AG10803 (cell line): Measurements from ENCODE around the gene ZNF593OS.

Experiments used
- DNase-seq: peaks from one replicate; pipeline ENCODE4 v3.0.0; 2010; ENCODE audit warnings: low read depth
- H3K4me3 ChIP-seq: 2 replicates; pipeline ENCODE4 v1.5.1; 2011; ENCODE audit warnings: mild to moderate bottlenecking, low read length, control low read depth
- CTCF ChIP-seq: conservative IDR thresholded peaks from 2 replicates; pipeline ENCODE4 v1.5.1; 2011; ENCODE audit warnings: mild to moderate bottlenecking, low read length, control low read depth, inconsistent platforms

ZNF593OS gene

GRCh38 chr1:26171084-26172072 lies at the start of gene ZNF593OS:
Gene ZNF593OS (minus strand): TSS chr1:26171832. CDS start chr1:26171661, 171 bp downstream.
- no peak for TF ChIP-seq CTCF
- peak within 1 kb of the TSS; percentile 83 for H3K4me3 ChIP-seq
- no peak for DNase-seq

- no peak for DNase-seq
- H3K4me3 ChIP-seq = no peak overlapping the region
- TF ChIP-seq CTCF = no peak
These were observed 49.5 kb upstream of the ZNF593OS start for GRCh38 chr1:26221094-26221493.

- TF ChIP-seq CTCF = no peak
- DNase-seq = no peak
- H3K4me3 ChIP-seq = no peak overlapping the region
These were observed 48.7 kb upstream of the ZNF593OS start for GRCh38 chr1:26220199-26220912.

- no peak for TF ChIP-seq CTCF
- no peak for DNase-seq
- no peak overlapping the region for H3K4me3 ChIP-seq
These were observed 47.4 kb upstream of the ZNF593OS start for GRCh38 chr1:26218906-26219494.

- H3K4me3 ChIP-seq = no peak overlapping the region
- no peak for TF ChIP-seq CTCF
- DNase-seq = no peak
These were observed 43.6 kb upstream of the ZNF593OS start for GRCh38 chr1:26215246-26215645.

- no peak for DNase-seq
- TF ChIP-seq CTCF = no peak
These were observed 41.8 kb upstream of the ZNF593OS start for GRCh38 chr1:26213335-26213905.

More at GRCh38 chr1:26213335-26213905, 41.8 kb upstream of the ZNF593OS start:
- no peak overlapping the region for H3K4me3 ChIP-seq
